Esophagus squamous epithelium (tissue), 4 donors: ENCODE results near the gene INPP4B.

Source experiments
- POLR2A ChIP-seq, 4 donors: fragments of 450-650 bp; IDR thresholded peaks; one replicate each; pipeline ENCODE4 v1.6.1; 2017; ENCODE audit warnings: antibody characterized with exemption in 4 of 4, mild to moderate bottlenecking in 4 of 4, moderate library complexity in 3 of 4
- TF ChIP-seq, protein P1 (sequence below), 6 experiments: fragments of 450-650 bp in 4 of 6; fragments of 200-600 bp in 2 of 6; sonication (generic) in 2 of 6; IDR thresholded peaks; one replicate each; pipeline ENCODE4 v1.5.1; 2016 to 2019; ENCODE audit warnings: antibody characterized with exemption in 6 of 6, mild to moderate bottlenecking in 4 of 6, moderate library complexity in 4 of 6

DNA sequence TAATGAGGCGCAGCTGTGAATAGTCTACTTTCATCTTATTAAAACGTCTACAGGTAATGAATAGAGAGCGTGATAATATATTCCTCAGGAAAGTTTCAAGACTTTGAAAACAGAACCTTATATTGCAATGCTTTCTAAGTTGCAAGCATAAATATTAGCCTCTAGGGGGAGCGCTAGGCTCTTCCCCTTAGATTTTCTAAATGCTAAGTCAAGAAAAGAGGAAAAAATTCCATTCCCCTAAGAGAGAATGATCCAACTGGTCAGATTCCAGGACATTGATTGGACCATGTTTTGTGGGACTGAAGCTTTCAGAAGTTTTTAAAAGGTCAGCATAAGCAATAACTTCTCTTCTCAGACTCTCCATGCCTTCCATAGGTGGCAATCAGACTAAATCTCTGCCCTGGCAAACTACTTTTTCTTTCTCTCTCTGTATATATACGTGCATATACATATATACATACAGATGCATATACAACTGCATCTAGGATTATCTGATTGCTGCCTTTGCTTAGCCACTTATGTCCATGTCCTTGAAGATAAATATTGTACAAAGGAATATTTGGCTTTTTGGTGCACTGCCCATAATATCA is 492.9 kb downstream of the INPP4B start:
- TF ChIP-seq, protein P1, sequence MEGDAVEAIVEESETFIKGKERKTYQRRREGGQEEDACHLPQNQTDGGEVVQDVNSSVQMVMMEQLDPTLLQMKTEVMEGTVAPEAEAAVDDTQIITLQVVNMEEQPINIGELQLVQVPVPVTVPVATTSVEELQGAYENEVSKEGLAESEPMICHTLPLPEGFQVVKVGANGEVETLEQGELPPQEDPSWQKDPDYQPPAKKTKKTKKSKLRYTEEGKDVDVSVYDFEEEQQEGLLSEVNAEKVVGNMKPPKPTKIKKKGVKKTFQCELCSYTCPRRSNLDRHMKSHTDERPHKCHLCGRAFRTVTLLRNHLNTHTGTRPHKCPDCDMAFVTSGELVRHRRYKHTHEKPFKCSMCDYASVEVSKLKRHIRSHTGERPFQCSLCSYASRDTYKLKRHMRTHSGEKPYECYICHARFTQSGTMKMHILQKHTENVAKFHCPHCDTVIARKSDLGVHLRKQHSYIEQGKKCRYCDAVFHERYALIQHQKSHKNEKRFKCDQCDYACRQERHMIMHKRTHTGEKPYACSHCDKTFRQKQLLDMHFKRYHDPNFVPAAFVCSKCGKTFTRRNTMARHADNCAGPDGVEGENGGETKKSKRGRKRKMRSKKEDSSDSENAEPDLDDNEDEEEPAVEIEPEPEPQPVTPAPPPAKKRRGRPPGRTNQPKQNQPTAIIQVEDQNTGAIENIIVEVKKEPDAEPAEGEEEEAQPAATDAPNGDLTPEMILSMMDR (IDR thresholded peaks at IDR 0.05): peak; percentile 71 to 90 (median 80)
- TF ChIP-seq POLR2A (IDR thresholded peaks at IDR 0.05): no peak
